Dermis microvascular lymphatic vessel endothelial cell (primary cell): ENCODE measurements around the gene FAM169A. TPM values are rescaled to one million over a fixed set of nuclear protein-coding genes. Genes with fewer than 3 reads are reported as not detected.
"Not testable (repeated sequence)": the region's sequence is repeated elsewhere in the genome, so short reads cannot be mapped to it uniquely, and the experiment has no call there.

Source experiments
- DNase-seq, 2 donors: peaks; one replicate each; pipeline versions ENCODE4 v3.0.0 to v3.0.0-alpha.2; 2010; ENCODE audit warnings: low read depth in 2 of 2
- total RNA-seq: library from RNA; depleted of rRNA; stranded (reverse); fragments of >200 nt; gene quantifications from 2 replicates; pipeline ENCODE4 v1.2.1, GENCODE V29; 2014

The FAM169A gene, protein sequence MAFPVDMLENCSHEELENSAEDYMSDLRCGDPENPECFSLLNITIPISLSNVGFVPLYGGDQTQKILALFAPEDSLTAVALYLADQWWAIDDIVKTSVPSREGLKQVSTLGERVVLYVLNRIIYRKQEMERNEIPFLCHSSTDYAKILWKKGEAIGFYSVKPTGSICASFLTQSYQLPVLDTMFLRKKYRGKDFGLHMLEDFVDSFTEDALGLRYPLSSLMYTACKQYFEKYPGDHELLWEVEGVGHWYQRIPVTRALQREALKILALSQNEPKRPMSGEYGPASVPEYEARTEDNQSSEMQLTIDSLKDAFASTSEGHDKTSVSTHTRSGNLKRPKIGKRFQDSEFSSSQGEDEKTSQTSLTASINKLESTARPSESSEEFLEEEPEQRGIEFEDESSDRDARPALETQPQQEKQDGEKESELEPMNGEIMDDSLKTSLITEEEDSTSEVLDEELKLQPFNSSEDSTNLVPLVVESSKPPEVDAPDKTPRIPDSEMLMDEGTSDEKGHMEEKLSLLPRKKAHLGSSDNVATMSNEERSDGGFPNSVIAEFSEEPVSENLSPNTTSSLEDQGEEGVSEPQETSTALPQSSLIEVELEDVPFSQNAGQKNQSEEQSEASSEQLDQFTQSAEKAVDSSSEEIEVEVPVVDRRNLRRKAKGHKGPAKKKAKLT
- 3.9 TPM in 2 replicates for total RNA-seq

GRCh38 chr5:74865804-74866595, at the start of gene FAM169A:
TSS of gene FAM169A (minus strand) at chr5:74866387. CDS start at chr5:74841676, 24,711 bp downstream.
- peak in 1 of 2 donors; percentile 17 for DNase-seq

DNA sequence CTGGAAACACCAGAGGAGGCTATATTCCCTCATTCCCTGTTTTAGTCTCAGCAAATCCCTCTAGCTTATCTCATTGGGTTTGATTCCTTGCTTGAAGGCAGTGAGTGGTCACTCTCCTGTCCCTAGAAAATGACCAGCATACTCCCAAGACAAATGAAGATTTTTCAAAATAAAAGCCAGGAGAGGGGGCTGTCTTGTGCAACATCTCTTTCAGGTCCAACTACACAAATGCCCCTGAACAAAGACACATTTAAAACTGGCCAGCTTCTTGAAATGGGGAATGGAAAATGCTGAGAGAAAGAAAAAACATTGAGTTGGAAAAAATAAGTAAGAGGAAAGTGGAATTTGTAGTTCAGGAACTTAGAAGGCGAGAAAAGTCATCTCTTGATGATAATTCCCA, 49.3 kb upstream of the FAM169A start:
- DNase-seq = no peak

- not testable (repeated sequence) for DNase-seq
Observed at GRCh38 chr5:74911421-74911820, 45.2 kb upstream of the FAM169A start.

GRCh38 chr5:74909888-74910287, 43.7 kb upstream of the FAM169A start:
- DNase-seq = not testable (repeated sequence)

DNA sequence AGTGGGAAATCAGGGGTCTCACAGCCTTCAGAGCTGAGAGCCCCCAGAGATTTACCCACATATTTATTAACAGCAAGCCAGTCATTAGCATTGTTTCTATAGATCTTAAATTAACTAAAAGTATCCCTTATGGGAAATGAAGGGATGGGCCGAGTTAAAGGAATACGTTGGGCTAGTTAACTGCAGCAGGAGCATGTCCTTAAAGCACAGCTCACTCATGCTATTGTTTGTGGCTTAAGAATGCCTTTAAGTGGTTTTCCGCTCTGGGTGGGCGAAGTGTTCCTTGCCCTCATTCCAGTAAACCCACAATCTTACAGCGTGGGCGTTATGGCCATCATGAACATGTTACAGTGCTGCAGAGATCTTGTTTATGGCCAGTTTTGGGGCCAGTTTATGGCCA, 42.0 kb upstream of the FAM169A start:
- not testable (repeated sequence) for DNase-seq

DNA sequence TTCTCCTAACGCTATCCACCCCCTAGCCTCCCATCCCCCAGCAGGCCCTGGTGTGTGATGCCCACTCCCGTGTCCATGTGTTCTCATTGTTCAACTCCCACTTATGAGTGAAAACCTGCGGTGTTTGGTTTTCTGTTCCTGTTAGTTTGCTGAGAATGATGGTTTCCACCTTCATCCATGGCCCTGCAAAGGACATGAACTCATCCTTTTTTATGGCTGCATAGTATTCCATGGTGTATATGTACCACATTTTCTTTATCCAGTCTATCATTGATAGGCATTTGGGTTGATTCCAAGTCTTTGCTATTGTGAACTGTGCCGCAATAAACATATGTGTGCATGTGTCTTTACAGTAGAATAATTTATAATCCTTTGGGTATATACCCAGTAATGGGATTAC, 38.5 kb upstream of the FAM169A start:
- DNase-seq = not testable (repeated sequence)

- peak in 1 of 2 donors; percentile 5 for DNase-seq
Observed at GRCh38 chr5:74903165-74903787, 37.1 kb upstream of the FAM169A start.

- DNase-seq = no peak
Observed at GRCh38 chr5:74897049-74897448, 30.9 kb upstream of the FAM169A start.

DNA sequence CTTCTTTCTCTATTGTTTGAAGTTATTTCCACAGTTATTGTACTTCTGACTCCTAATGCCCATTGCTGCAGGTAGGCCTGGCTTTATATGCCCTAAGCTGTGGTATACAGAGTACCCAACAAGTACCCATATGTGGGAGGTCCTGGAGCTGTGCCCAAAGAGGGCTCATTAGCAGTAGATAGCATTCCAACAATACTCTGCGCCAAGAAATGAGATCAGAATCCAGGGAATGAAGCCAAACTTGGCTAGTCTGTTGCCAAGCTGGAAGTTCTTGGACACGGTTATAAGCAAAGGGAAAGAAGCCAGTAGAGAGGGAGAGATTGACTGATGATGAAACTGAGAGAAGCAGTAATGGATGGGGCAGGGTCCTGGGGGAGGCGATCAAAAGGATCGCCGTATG, 29.7 kb upstream of the FAM169A start:
- peak; percentile 40 to 60 for DNase-seq

- DNase-seq = no peak
Observed at GRCh38 chr5:74894351-74894750, 28.2 kb upstream of the FAM169A start.

DNA sequence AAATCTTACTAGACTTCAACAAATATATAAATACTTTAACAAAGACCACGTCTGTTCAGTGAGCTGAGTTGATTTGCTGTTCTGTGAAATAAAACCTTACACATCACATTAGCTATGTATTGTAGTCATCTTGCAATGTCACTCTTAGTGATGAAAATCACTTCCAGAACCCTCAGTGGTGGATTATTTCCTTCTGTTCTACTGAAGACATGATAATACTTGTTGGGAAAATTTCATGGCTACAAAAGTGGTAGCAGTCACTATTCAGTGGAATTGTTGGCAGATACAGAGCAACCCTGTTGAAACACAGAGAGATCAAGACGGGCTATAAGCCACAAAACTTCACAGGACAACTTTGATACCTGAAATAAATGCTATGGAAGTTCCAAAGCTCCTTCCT, 26.7 kb upstream of the FAM169A start:
- DNase-seq = no peak

DNA sequence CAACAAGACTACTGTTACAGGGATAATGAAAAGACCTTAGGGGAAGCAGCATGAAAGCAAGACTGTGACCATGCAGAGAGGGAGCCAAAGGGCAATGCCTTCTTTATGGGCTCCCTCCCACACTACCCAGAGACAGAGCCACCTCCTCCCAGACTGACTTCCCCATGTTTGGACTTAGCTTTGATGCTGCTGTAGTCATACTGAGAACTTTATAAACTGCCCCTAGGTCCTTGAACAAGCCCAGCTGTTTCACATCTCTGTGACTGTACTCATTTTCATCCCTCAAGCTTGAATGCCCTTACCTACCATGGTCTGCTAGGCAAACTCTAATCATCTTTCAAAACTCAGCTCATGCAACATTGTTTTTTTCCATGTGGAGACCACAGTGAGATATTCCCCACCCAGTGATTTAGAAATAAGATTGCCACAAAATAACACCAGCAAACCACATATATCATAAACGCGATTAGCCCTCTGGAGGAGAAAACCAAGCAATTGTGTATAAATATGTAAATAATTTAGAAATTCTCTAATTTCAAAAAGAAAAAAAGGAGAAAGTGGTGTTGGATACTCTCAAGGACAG, 23.4 kb upstream of the FAM169A start:
- DNase-seq = no peak

DNA sequence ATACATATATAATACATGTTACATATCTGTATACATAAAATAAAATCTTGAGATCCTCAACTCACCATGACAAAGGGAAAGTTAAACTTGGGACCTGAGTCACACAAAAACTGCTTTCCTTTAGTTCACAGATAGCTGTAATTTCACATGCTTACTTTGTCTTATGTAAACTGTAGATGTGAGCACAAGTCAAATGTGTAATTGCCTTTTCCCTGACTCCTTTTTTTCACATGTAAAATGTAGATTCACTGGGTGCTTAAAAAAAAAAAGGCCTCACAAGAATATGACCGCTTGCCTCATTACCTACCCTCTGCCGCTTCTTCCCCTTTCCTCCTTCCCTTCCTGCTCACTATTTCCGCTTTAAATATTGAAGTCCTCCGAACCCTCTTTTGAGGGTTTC, 21.9 kb upstream of the FAM169A start:
- no peak for DNase-seq

GRCh38 chr5:74885170-74885569, 19.0 kb upstream of the FAM169A start:
- no peak for DNase-seq

DNA sequence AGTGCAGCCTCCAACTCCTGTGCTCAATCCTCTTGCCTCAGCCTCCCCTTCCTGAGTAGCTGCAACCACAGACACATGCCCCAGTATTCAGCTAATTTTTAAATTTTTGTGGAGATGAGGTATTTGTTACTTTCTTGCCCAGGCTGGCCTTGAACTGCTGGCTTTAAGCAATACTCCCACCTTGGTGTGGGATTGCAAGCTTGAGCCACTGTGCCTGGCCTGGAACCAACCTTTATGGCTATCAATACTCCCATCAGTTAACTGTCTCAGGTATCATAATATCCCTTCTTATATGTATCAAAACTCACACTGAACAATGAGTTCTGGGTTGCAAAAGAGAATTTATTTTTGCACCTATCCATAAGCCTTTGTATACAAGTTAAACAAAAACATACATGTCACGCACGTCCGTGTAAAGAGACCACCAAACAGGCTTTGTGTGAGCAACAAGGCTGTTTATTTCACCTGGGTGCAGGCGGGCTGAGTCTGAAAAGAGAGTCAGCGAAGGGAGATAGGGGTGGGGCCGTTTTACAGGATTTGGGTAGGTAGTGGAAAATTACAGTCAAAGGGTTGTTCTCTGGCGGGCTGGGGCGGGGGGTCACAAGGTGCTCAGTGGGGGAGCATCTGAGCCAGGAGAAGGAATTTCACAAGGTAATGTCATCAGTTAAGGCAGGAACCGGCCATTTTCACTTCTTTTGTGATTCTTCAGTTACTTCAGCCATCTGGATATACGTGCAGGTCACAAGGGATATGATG, 16.4 kb upstream of the FAM169A start:
- DNase-seq = not testable (repeated sequence)

DNA sequence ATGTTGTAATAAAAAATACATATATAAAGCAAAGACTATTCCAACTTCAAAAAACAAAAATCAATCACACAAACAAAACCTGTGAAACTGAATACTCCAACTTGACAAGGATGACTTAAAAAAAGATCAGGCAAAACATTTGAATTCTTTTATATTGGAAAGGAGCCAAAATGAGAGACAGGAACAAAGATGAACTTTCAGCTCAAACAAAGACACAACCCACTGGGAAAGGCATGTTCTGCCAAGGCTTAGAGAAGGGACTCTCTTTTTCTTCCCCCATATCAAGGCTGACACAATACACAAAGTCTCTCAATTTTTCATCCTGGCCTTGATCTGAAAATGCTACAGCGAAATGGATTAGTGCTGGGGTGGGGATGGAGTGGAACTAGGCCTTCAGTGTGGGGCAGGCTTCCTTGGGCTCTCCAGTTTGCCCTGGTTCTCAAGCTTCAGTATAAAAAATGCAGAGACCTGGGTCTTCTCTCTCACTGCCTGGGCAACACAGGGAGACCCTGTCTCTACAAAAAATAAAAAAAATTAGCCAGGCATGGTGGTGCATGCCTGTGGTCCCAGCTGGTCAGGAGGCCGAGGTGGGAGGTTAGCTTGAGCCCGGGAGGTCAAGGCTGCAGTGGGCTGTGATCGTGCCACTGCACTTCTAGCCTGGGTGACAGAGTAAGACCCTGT, 11.6 kb upstream of the FAM169A start:
- DNase-seq = no peak

GRCh38 chr5:74875994-74876791, 10.0 kb upstream of the FAM169A start:
- DNase-seq = no peak

DNA sequence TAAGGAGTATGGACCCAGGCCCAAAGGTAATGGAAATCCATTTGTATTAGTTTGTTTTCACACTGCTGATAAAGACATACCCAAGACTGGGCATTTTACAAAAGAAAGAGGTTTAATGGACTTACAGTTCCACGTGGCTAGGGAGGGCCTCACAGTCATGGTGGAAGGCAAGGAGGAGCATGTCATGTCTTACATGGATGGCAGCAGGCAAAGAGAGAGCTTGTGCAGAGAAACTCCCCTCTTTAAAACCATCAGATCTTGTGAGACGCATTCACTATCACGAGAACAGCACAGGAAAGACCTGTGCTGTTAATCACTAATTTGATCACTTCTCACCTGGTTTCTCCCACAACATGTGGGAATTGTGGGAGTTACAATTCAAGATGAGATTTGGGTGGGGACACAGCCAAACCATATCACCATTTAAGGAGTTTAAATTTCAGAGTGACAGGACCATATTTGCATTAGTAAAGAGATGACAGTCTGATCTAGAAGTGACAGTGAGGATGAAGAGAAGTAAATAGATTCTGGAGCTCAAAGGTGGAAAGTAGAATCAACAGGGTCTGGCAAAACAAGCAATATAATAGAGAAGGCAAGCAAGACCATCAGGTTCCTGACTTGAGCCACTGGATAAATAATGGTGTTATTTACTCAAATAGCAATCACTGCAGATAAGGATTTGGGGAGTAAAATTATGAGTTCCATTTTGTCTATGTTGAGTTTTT, 7.5 kb upstream of the FAM169A start:
- no peak for DNase-seq
